Measurements from ENCODE around the gene NXPH3.

Gene NXPH3

DNA sequence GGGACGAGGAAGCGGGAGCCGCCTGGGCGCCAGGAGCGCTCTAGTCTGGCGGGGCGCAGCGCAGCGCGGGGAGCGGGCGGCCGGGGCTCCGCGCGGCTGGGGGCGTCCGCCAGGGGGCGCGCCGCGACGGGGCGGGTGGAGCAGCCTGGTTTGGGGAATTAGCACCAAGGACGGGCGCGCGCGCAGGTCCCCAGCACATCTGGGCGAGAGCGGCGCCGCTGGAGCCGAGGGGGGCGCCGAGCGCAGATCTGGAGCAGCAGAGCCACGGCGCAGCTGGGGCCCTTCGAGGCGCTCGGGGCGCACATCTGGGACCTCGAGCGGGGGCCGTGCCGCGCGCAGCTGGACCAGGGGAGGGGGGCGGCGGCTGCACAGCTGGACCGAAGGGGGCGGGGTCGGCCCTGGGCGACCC, at the start of gene NXPH3:
NXPH3 (plus strand) TSS at position 193 of the 409 bp plus-strand sequence. CDS start 349 bp downstream, outside the sequence.
- Histone ChIP-seq H3K36me3 (ENCODE audit: insufficient read depth, low read depth, low read length) (no peaks in the 10 kb centered on the region), H3K9me3 (ENCODE audit: insufficient read depth, low read depth, low read length) (no peaks in the 10 kb centered on the region), H3K4me3 (ENCODE audit: low read length) (peak within 1 kb of the TSS; percentile 91), H3K4me1 (ENCODE audit: insufficient read depth, low read length) (peaks cover 8% of the 10 kb centered on the region; the same call in 1 of the 2 replicates), H3K27ac (ENCODE audit: low read length) (no peak within 1 kb of the TSS), H3K27me3 (ENCODE audit: insufficient read depth, low read length) (peaks cover 69% of the 10 kb centered on the region), H3K9ac (ENCODE audit: low read depth, low read length) (peak within 1 kb of the TSS; percentile 68; the same call in 1 of the 2 replicates)

DNA sequence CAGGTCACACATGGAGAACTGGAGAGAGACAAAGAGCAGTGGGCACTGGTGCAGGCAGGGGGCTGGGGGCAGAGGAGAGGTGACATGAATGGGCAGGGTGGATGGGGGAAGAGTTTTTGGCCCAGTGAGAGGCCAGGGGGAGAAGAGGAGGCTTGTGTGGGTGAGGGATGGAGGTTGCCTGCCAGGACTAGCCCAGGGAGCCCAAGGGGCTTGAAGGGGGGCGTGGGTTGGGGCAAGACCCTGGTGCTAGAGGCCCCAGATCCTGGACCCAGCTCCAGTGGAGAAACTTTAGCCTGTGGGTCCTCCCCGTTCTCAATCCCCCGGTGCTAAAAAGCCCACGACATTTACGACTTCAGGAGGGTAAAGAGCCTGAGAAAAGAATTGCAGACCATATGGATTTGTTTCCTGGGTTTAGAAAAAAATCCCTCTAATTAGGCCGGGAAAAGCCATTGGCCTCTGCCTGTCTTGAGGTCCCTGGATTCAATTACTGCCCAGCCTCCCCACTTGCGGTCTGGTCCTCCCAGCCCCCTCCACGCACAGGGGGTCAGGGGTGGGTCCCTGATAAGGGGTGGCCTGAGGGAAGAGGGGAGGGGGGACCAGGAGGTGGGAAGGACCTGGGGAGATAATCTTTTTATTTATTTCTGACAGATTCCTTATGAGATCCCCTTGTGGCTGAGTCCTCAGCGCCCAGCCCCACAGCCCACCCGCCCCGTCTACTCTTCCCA, 47.6 kb upstream of the NXPH3 start:
- Histone ChIP-seq H3K27ac (ENCODE audit: low read length) (no peak overlapping the region), H3K27me3 (ENCODE audit: insufficient read depth, low read length) (no peaks in the 10 kb centered on the region), H3K4me1 (ENCODE audit: insufficient read depth, low read length) (no peaks in the 10 kb centered on the region), H3K9me3 (ENCODE audit: insufficient read depth, low read depth, low read length) (no peaks in the 10 kb centered on the region), H3K9ac (ENCODE audit: low read depth, low read length) (no peak overlapping the region), H3K36me3 (ENCODE audit: insufficient read depth, low read depth, low read length) (no peaks in the 10 kb centered on the region), H3K4me3 (ENCODE audit: low read length) (no peak overlapping the region)

DNA sequence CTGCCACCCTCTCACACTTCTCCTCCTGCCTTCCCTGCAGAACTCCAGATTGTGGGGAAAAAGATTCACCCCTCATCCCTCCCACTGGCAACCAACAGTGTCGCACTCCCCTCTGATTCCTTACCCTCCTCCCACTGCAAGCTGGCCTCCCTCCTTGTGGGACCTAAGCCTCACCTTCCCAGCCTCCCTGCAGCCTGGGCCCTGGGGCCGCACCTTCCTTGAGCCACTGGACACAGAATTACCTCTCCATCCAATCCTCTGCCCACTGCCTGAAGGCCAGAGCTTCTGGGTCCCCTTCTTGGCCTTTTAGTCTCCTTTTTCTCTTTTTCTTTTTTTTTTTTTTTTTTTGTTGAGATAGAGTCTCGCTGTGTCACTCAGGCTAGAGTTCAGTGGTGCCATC, 46.7 kb upstream of the NXPH3 start:
- H3K27ac ChIP-seq (ENCODE audit: low read length): no peak overlapping the region
- no peak overlapping the region for H3K9ac ChIP-seq (ENCODE audit: low read depth, low read length)
- no peak overlapping the region for H3K4me3 ChIP-seq (ENCODE audit: low read length)
- H3K9me3 ChIP-seq (ENCODE audit: insufficient read depth, low read depth, low read length): no peaks in the 10 kb centered on the region
- no peaks in the 10 kb centered on the region for H3K36me3 ChIP-seq (ENCODE audit: insufficient read depth, low read depth, low read length)
- H3K27me3 ChIP-seq (ENCODE audit: insufficient read depth, low read length): no peaks in the 10 kb centered on the region
- no peaks in the 10 kb centered on the region for H3K4me1 ChIP-seq (ENCODE audit: insufficient read depth, low read length)

DNA sequence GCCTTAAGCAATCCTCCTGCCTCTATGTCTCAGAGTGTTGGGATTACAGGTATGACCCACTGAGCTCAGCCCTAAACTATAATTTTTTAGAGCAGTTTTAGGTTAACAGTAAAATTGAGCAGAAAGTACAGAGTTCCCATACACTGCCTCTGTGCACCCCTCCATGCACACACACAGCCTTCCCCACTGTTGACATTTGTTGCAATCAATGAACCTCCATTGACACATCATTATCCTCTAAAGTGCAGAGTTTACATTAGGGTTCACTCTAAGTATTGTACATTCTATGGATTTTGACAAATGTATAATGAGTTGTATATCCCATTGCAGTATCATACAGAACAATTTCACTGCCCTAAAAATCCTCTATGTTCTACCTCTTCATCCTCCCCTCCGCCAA, 45.6 kb upstream of the NXPH3 start:
- no peaks in the 10 kb centered on the region for H3K27me3 ChIP-seq (ENCODE audit: insufficient read depth, low read length)
- H3K27ac ChIP-seq (ENCODE audit: low read length): no peak overlapping the region
- no peak overlapping the region for H3K9ac ChIP-seq (ENCODE audit: low read depth, low read length)
- no peaks in the 10 kb centered on the region for H3K36me3 ChIP-seq (ENCODE audit: insufficient read depth, low read depth, low read length)
- no peak overlapping the region for H3K4me3 ChIP-seq (ENCODE audit: low read length)
- no peaks in the 10 kb centered on the region for H3K9me3 ChIP-seq (ENCODE audit: insufficient read depth, low read depth, low read length)
- H3K4me1 ChIP-seq (ENCODE audit: insufficient read depth, low read length): no peaks in the 10 kb centered on the region

DNA sequence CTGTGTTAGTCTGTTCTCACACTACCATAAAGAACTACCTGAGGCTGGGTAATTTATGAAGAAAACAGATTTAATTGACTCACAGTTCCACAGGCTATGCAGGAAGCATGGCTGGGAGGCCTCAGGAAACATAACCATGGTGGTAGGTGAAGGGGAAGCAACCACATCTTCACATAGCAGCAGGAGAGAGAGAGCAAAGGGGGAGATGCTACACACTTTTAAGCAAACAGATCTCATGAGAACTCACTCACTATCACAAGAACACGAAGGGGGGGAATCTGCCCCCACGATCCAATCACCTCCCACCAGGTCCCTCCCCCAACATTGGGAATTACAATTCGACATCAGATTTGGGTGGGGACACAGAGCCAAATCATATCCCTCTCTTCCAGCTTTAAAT, 31.8 kb upstream of the NXPH3 start:
- Histone ChIP-seq H3K4me1 (ENCODE audit: insufficient read depth, low read length) (peaks cover 13% of the 10 kb centered on the region), H3K27ac (ENCODE audit: low read length) (peak overlapping the region; percentile 18), H3K9me3 (ENCODE audit: insufficient read depth, low read depth, low read length) (no peaks in the 10 kb centered on the region), H3K9ac (ENCODE audit: low read depth, low read length) (no peak overlapping the region), H3K36me3 (ENCODE audit: insufficient read depth, low read depth, low read length) (no peaks in the 10 kb centered on the region), H3K4me3 (ENCODE audit: low read length) (no peak overlapping the region), H3K27me3 (ENCODE audit: insufficient read depth, low read length) (no peaks in the 10 kb centered on the region)

DNA sequence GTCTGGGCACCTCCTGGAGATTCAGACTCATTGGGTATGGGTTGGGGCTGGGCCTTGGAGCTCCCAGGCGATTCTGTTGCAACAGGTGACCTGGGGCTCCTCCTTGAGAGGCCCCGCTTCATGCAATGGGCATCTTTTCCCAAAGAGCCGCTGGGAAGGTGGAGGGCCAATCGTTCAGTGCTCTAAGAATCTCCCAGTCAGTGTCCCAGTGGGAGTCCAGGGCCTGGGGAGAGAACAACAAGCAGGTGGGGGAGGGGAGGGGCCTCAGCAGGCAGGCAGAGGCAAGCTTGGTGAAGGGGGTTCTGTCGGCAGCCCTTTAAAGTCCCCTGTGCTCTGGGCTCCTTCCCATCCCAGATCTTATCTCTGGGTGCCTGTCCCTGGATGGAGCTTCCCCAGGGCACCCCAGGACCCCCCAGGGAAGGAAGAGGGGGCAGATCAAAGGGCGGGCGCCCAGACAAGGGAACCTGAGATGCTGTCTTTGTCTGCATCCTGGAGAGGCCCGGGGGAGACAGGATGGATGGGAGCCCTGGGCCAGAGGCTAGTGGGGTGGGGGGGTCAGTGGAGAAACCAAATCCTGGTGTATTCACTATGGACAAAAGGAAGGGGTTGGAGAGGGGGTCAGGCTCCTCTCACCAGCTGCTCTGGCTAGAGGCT, 30.5 kb upstream of the NXPH3 start:
- H3K9ac ChIP-seq (ENCODE audit: low read depth, low read length): no peak overlapping the region
- H3K4me1 ChIP-seq (ENCODE audit: insufficient read depth, low read length): peaks cover 13% of the 10 kb centered on the region
- no peaks in the 10 kb centered on the region for H3K36me3 ChIP-seq (ENCODE audit: insufficient read depth, low read depth, low read length)
- no peak overlapping the region for H3K4me3 ChIP-seq (ENCODE audit: low read length)
- no peaks in the 10 kb centered on the region for H3K9me3 ChIP-seq (ENCODE audit: insufficient read depth, low read depth, low read length)
- no peak overlapping the region for H3K27ac ChIP-seq (ENCODE audit: low read length)
- no peaks in the 10 kb centered on the region for H3K27me3 ChIP-seq (ENCODE audit: insufficient read depth, low read length)

DNA sequence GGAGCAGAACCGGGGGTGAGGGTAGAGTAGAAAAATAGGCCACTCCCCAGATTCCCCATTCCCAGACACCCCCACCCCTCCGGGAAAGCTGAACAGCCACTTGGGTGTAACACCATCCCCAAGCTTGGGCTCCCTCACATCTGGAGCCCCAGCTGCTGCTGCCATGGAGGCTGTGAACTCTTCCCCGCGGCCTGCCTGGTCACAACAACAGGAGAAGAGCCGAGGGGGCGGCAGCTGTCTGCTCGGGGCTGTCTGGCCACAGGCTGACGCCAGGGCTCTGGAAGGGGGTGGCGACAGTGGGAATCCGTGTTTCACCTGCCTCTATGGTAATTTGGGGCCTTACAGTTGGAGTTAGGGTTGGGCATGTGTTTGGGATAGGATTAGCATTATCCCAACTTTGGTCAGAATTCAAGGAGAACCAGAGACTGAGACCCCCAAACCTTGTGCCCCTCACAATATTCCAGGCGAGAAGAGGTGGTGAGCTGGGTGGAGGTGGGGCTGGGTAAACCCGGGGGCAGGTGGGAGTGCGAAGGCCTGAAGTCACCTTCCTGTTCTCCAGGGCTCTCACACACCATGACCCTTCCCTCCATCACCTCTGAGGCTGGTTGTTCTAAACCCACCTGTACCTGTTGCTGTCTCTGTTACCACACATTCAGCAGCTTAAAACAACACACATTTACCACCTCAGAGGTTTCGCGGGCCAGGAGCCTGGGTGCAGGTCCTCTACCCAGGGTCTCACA, 29.7 kb upstream of the NXPH3 start:
- Histone ChIP-seq H3K9me3 (ENCODE audit: insufficient read depth, low read depth, low read length) (no peaks in the 10 kb centered on the region), H3K27ac (ENCODE audit: low read length) (no peak overlapping the region), H3K4me3 (ENCODE audit: low read length) (no peak overlapping the region), H3K9ac (ENCODE audit: low read depth, low read length) (no peak overlapping the region), H3K36me3 (ENCODE audit: insufficient read depth, low read depth, low read length) (no peaks in the 10 kb centered on the region), H3K4me1 (ENCODE audit: insufficient read depth, low read length) (peaks cover 13% of the 10 kb centered on the region), H3K27me3 (ENCODE audit: insufficient read depth, low read length) (no peaks in the 10 kb centered on the region)

DNA sequence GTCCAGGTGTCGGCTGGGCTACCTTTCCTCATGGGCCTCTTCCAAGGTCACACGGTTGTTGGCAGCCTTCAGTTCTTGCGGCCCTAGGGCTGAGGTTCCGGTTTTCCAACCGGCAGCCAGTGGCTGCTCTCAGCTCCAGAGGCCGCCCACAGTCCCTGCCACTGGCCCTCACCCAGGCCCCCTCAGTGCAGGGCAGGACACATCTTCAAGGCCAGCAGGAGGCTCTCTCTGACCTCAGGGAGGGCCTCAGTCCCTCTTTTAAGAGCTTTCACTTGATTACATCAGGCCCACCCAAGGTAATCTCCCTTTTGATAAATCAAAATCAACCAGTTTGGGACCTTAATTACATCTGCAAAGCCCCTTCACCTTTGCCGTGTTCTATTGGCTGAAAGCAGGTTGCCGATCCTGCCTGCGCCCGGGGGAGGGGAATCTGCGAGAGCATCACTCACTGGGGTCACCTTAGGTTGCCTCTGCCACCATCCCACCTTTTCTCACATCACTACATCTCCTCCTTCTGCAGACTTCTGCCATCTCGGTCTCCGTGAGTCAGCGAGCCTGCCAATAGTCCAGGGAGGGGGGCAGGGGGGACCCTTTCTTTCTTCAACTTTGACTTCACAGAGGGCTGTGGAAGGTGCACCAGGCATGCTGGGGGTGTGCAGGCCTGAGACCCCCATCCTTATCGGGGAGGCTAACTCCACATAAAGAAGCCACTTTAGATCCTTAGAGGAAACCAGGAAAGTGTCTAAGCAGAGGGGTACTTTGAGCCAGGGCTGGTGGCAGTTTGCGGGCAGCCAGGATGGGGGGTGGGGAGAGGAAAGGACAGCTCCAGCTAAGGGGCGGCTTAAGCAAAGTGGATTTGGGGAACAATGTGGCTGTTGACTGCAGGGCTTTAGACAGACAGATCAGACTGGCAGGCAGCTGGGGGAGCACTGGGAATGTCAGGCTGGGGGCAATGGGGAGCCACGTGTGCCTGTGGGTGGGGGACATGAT, 28.8 kb upstream of the NXPH3 start:
- Histone ChIP-seq H3K4me3 (ENCODE audit: low read length) (no peak overlapping the region), H3K9ac (ENCODE audit: low read depth, low read length) (no peak overlapping the region), H3K9me3 (ENCODE audit: insufficient read depth, low read depth, low read length) (no peaks in the 10 kb centered on the region), H3K36me3 (ENCODE audit: insufficient read depth, low read depth, low read length) (no peaks in the 10 kb centered on the region), H3K4me1 (ENCODE audit: insufficient read depth, low read length) (peaks cover 13% of the 10 kb centered on the region), H3K27me3 (ENCODE audit: insufficient read depth, low read length) (no peaks in the 10 kb centered on the region), H3K27ac (ENCODE audit: low read length) (no peak overlapping the region)

DNA sequence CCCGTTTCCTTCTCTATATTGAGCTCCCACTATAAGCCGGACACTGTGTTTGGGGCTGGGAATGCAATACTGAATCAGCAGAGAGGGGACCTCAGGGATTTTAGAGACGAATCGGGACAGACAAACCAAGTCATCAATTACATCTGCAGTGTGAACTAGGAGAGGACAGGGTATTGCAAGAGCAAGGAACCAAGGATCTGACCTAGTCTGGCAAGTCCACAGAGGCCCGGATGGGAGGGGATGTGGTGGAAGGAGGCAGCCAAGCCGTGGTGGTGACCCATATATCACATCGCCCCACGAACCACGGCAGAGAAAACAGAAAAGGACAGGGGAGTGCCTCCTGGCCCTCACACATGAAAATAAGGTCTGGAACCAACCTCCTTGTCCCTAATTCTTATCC, 28.1 kb upstream of the NXPH3 start:
- Histone ChIP-seq H3K4me1 (ENCODE audit: insufficient read depth, low read length) (peaks cover 13% of the 10 kb centered on the region), H3K4me3 (ENCODE audit: low read length) (no peak overlapping the region), H3K36me3 (ENCODE audit: insufficient read depth, low read depth, low read length) (no peaks in the 10 kb centered on the region), H3K27me3 (ENCODE audit: insufficient read depth, low read length) (no peaks in the 10 kb centered on the region), H3K9ac (ENCODE audit: low read depth, low read length) (no peak overlapping the region), H3K9me3 (ENCODE audit: insufficient read depth, low read depth, low read length) (no peaks in the 10 kb centered on the region), H3K27ac (ENCODE audit: low read length) (no peak overlapping the region)

DNA sequence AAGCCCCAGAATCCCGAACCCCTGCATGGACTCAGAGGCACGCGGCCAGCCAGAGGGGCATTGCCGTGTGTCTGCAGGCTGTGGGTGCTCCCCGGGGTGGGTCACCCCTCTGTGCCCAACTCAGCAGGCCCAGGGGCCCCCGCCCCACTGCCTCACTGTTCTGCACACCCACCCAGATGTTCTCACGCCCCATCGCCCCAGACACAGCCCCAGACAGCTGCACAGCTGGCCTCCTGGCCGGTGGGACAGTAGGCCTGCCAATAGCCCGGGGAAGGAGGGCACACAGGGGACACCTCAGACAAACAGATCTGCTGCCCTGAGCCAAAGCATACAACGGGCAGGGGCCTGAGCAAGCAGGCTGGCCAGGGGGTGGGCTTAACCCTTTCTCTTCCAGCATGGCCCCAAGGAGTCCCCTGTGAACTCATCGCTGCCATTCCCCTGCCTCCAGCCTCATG, 27.6 kb upstream of the NXPH3 start:
- Histone ChIP-seq H3K9ac (ENCODE audit: low read depth, low read length) (no peak overlapping the region), H3K4me1 (ENCODE audit: insufficient read depth, low read length) (peaks cover 13% of the 10 kb centered on the region), H3K4me3 (ENCODE audit: low read length) (no peak overlapping the region), H3K36me3 (ENCODE audit: insufficient read depth, low read depth, low read length) (no peaks in the 10 kb centered on the region), H3K27ac (ENCODE audit: low read length) (no peak overlapping the region), H3K9me3 (ENCODE audit: insufficient read depth, low read depth, low read length) (no peaks in the 10 kb centered on the region), H3K27me3 (ENCODE audit: insufficient read depth, low read length) (no peaks in the 10 kb centered on the region)
